ENCODE measurements around the gene IQGAP3. TPM values are rescaled to one million over a fixed set of nuclear protein-coding genes. Genes with fewer than 3 reads are reported as not detected.

IQGAP3 gene
- total RNA-seq, 2 donors from 2014 or later: 28.6 to 36.9 TPM

DNA sequence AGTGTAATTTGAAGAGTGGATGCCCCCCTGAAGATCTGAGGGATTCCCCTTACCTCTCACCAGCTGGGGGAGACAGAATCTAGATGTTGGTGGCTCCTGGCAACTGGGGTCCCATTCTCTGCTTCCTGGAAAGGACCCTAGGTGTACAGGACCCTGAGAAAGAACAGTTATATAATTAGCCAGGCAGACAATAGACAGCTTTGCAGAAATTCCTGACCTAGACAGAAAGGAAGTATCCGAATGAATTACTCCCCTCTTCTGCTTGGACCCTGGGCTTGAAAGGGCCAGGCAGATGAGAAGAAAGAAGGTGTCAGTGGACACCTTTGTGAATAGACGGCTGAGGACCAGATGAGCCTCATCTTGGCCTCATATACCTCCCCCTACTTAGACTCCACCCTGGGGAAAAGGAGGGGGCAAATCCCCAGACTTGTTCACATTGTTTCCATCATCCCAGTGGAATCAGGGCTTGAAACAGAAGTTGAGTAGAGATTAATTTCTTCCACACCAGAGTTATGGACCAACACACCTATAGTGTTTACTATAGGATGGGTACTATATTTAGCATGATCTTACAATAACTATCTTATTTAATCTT is 1.8 kb upstream of the IQGAP3 start:
- DNase-seq: no peak
- Histone ChIP-seq H3K36me3 (ENCODE audit: control insufficient read depth, insufficient read depth, low read length) (peaks cover 1% of the 10 kb centered on the region), H3K27ac (ENCODE audit: low read depth, low read length) (no peak overlapping the region), H3K4me3 (ENCODE audit: low read length) (no peak overlapping the region), H3K9me3 (ENCODE audit: control insufficient read depth, low read length) (no peaks in the 10 kb centered on the region), H3K4me1 (ENCODE audit: control insufficient read depth, insufficient read depth, low read length) (no peaks in the 10 kb centered on the region), H3K27me3 (ENCODE audit: control insufficient read depth, insufficient read depth, low read length, poor library complexity, severe bottlenecking) (no peaks in the 10 kb centered on the region), H3K9ac (ENCODE audit: extremely low read depth, low read length, poor library complexity, severe bottlenecking) (no peak overlapping the region)
- TF ChIP-seq, protein P1, sequence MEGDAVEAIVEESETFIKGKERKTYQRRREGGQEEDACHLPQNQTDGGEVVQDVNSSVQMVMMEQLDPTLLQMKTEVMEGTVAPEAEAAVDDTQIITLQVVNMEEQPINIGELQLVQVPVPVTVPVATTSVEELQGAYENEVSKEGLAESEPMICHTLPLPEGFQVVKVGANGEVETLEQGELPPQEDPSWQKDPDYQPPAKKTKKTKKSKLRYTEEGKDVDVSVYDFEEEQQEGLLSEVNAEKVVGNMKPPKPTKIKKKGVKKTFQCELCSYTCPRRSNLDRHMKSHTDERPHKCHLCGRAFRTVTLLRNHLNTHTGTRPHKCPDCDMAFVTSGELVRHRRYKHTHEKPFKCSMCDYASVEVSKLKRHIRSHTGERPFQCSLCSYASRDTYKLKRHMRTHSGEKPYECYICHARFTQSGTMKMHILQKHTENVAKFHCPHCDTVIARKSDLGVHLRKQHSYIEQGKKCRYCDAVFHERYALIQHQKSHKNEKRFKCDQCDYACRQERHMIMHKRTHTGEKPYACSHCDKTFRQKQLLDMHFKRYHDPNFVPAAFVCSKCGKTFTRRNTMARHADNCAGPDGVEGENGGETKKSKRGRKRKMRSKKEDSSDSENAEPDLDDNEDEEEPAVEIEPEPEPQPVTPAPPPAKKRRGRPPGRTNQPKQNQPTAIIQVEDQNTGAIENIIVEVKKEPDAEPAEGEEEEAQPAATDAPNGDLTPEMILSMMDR (conservative IDR thresholded peaks at IDR 0.05): no peak
- H3K4me1 Mint-ChIP-seq: peaks cover 13% of the 10 kb centered on the region
- peaks cover 5% of the 10 kb centered on the region for H3K27me3 Mint-ChIP-seq (ENCODE audit: insufficient read depth)
- H3K27ac Mint-ChIP-seq: no peak overlapping the region
- H3K4me3 Mint-ChIP-seq: no peak overlapping the region
- H3K9me3 Mint-ChIP-seq: no peaks in the 10 kb centered on the region
- 72% methylated on average over 2 of the region's 2 CpGs; no CpG with 5 or more reads in 1 of the 2 experiments for WGBS, 2 experiments (ENCODE audit: insufficient coverage in 1 of 2, insufficient read length in 1 of 2)
- peaks cover 6% of the 10 kb centered on the region for H3K36me3 Mint-ChIP-seq (ENCODE audit: low read depth)

DNA sequence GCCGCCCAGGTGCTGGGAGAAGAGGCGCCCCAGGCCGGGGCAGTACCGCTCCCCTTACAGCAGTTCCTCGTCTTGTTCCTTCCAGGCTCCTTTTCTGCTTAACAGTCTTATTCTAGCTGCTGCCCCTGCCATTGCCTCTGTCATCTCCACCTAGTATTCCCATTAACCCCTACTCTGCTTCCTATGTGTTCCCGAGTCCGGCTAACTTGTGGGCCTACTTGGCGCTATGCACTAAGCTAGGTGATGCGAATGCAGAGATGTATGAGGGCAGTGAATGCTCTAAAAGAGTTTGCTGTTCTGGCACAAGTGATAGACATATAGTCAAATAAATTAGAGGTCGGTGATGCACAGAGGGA is 276 bp upstream of the IQGAP3 start:
- TF ChIP-seq, protein P1 (conservative IDR thresholded peaks at IDR 0.05): no peak
- no peak for DNase-seq
- Histone ChIP-seq H3K4me1 (ENCODE audit: control insufficient read depth, insufficient read depth, low read length) (no peaks in the 10 kb centered on the region), H3K27ac (ENCODE audit: low read depth, low read length) (no peak overlapping the region), H3K9ac (ENCODE audit: extremely low read depth, low read length, poor library complexity, severe bottlenecking) (no peak overlapping the region), H3K9me3 (ENCODE audit: control insufficient read depth, low read length) (no peaks in the 10 kb centered on the region), H3K27me3 (ENCODE audit: control insufficient read depth, insufficient read depth, low read length, poor library complexity, severe bottlenecking) (no peaks in the 10 kb centered on the region), H3K4me3 (ENCODE audit: low read length) (peak overlapping the region; percentile 96), H3K36me3 (ENCODE audit: control insufficient read depth, insufficient read depth, low read length) (peaks cover 13% of the 10 kb centered on the region)
- no peaks in the 10 kb centered on the region for H3K9me3 Mint-ChIP-seq
- peaks cover 13% of the 10 kb centered on the region for H3K4me1 Mint-ChIP-seq
- 39 to 49% methylated on average over 5 to 10 of the region's 10 CpGs for WGBS, 2 experiments (ENCODE audit: insufficient coverage in 1 of 2, insufficient read length in 1 of 2)
- peak overlapping the region; percentile 91 for H3K4me3 Mint-ChIP-seq
- peaks cover 5% of the 10 kb centered on the region for H3K27me3 Mint-ChIP-seq (ENCODE audit: insufficient read depth)
- peaks cover 11% of the 10 kb centered on the region for H3K36me3 Mint-ChIP-seq (ENCODE audit: low read depth)
- no peak overlapping the region for H3K27ac Mint-ChIP-seq

DNA sequence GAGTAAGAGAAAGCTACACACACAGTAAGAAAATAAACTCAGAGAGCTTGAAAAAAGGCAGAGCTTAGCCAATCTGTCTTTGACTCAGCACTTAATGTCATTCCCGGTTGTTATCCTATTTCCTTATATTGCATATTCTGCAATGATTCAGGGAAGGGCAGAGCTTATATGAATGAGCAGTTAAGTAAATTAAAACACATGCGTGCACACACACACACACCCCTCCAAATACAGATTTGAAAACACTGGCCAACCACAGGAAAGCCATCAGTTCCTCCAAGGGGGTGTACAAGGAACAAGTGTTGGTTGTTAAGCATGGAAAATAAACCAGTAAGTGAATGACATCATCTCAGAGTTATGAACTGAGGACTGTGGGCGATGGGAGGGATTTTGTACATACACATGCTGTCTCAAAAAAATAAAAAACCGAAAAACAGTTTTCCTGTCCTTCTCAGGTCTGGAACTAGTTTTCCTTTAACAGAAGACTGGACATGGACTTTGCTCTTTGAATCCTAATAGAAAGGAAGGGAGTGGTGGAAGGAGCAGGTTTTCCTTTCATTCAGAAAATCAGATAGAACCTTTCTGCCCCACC is 1.0 kb downstream of the IQGAP3 start:
- 75 to 93% methylated on average over 2 to 4 of the region's 4 CpGs for WGBS, 2 experiments (ENCODE audit: insufficient coverage in 1 of 2, insufficient read length in 1 of 2)

More for the DNA sequence above, 1.0 kb downstream of the IQGAP3 start:
- peaks cover 13% of the 10 kb centered on the region for H3K4me1 Mint-ChIP-seq
- H3K36me3 Mint-ChIP-seq (ENCODE audit: low read depth): peaks cover 11% of the 10 kb centered on the region
- Histone ChIP-seq H3K27me3 (ENCODE audit: control insufficient read depth, insufficient read depth, low read length, poor library complexity, severe bottlenecking) (no peaks in the 10 kb centered on the region), H3K9me3 (ENCODE audit: control insufficient read depth, low read length) (no peaks in the 10 kb centered on the region), H3K4me3 (ENCODE audit: low read length) (peak overlapping the region; percentile 96), H3K27ac (ENCODE audit: low read depth, low read length) (no peak overlapping the region), H3K36me3 (ENCODE audit: control insufficient read depth, insufficient read depth, low read length) (peaks cover 19% of the 10 kb centered on the region), H3K4me1 (ENCODE audit: control insufficient read depth, insufficient read depth, low read length) (no peaks in the 10 kb centered on the region), H3K9ac (ENCODE audit: extremely low read depth, low read length, poor library complexity, severe bottlenecking) (peak overlapping the region; percentile 8)
- TF ChIP-seq, protein P1 (conservative IDR thresholded peaks at IDR 0.05): no peak
- H3K27ac Mint-ChIP-seq: peak overlapping the region; percentile 79
- DNase-seq: no peak
- H3K27me3 Mint-ChIP-seq (ENCODE audit: insufficient read depth): peaks cover 5% of the 10 kb centered on the region
- H3K4me3 Mint-ChIP-seq: peak overlapping the region; percentile 91
- H3K9me3 Mint-ChIP-seq: no peaks in the 10 kb centered on the region

All from endodermal cell (in vitro differentiated cells).